Activated B cell treated with CpG ODN at 0.5 μM for 24 hours (primary cell): ENCODE data around the gene C16orf78. TPM values are rescaled to one million over a fixed set of nuclear protein-coding genes. Genes with fewer than 3 reads are reported as not detected.
"Not testable (repeated sequence)": the region's sequence is repeated elsewhere in the genome, so short reads cannot be mapped to it uniquely, and the experiment has no call there.

Experiments
- ATAC-seq: fragments of 200-7000 bp; cut with Tn5 transposase; one replicate; pipeline ENCODE4 v1.10.0; 2021; ENCODE audit warnings: low read depth, mild to moderate bottlenecking, moderate library complexity
- CTCF ChIA-PET: fragments of 350-600 bp; sonication (Branson Sonifier 250); formaldehyde crosslinking; loops from one replicate; lab custom pipeline; 2021; ENCODE audit warnings: antibody characterized with exemption; lab: Charles Lee
- POLR2A ChIA-PET: fragments of 350-600 bp; sonication (Branson Sonifier 250); formaldehyde crosslinking; loops from one replicate; lab custom pipeline; 2021; ENCODE audit warnings: antibody characterized with exemption; lab: Charles Lee
- DNase-seq: peaks from one replicate; pipeline ENCODE4 v3.0.0; 2022
- H3K27ac Mint-ChIP-seq: one replicate; pipeline ENCODE4 v1.8.0; 2020; ENCODE audit warnings: mixed read lengths
- H3K27me3 Mint-ChIP-seq: one replicate; pipeline ENCODE4 v1.8.0; 2021; ENCODE audit warnings: mixed read lengths
- H3K36me3 Mint-ChIP-seq: one replicate; pipeline ENCODE4 v1.8.0; 2021; ENCODE audit warnings: low read depth, mixed read lengths
- H3K4me1 Mint-ChIP-seq: one replicate; pipeline ENCODE4 v1.8.0; 2021; ENCODE audit warnings: mixed read lengths
- H3K4me3 Mint-ChIP-seq: one replicate; pipeline ENCODE4 v1.8.0; 2020; ENCODE audit warnings: mild to moderate bottlenecking, mixed read lengths
- H3K9me3 Mint-ChIP-seq: one replicate; pipeline ENCODE4 v1.8.0; 2020; ENCODE audit warnings: mixed read lengths
- intact Hi-C: fragments of 100-400 bp; cut with micrococcal nuclease; formaldehyde crosslinking; loops from one replicate; pipeline ENCODE4 v1.15.1; 2024
- total RNA-seq: library from RNA; stranded (reverse); gene quantifications from 2 replicates; pipeline ENCODE4 v1.2.3, GENCODE V29; 2022
- TF ChIP-seq, protein P1 (sequence below): fragments of 200-600 bp; IDR thresholded peaks from one replicate; pipeline ENCODE4 v1.8.0; 2022; ENCODE audit warnings: antibody characterized with exemption, mild to moderate bottlenecking

Gene C16orf78
- total RNA-seq, 1 donor from 2014 or later = not detected

DNA sequence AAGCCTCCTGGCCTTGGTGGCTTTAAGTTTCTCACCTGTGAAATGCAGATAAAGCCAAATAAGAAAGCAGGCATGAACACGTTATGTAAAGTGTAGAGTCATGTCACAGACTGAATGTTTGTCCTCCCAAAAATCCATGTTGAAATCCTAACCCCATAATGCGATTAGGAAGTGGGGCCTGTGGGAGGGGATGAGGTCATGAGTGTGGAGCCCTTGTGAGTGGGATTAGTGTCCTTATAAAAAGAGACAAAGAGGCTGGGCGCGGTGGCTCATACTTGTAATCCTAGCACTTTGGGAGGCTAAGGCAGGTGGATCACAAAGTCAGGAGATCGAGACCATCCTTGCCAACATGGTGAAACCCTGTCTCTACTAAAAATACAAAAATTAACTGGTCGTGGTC is 19.5 kb upstream of the C16orf78 start:
- Mint-ChIP-seq H3K4me3 (no peak overlapping the region), H3K9me3 (no peaks in the 10 kb centered on the region), H3K36me3 (no peaks in the 10 kb centered on the region), H3K27me3 (peaks cover 19% of the 10 kb centered on the region), H3K27ac (no peak overlapping the region), H3K4me1 (no peaks in the 10 kb centered on the region)
- ChIA-PET CTCF (no interaction called here), POLR2A (no interaction called here)
- ATAC-seq (no peak), DNase-seq (no peak)
- TF ChIP-seq, protein P1, sequence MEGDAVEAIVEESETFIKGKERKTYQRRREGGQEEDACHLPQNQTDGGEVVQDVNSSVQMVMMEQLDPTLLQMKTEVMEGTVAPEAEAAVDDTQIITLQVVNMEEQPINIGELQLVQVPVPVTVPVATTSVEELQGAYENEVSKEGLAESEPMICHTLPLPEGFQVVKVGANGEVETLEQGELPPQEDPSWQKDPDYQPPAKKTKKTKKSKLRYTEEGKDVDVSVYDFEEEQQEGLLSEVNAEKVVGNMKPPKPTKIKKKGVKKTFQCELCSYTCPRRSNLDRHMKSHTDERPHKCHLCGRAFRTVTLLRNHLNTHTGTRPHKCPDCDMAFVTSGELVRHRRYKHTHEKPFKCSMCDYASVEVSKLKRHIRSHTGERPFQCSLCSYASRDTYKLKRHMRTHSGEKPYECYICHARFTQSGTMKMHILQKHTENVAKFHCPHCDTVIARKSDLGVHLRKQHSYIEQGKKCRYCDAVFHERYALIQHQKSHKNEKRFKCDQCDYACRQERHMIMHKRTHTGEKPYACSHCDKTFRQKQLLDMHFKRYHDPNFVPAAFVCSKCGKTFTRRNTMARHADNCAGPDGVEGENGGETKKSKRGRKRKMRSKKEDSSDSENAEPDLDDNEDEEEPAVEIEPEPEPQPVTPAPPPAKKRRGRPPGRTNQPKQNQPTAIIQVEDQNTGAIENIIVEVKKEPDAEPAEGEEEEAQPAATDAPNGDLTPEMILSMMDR = no peak
- intact Hi-C loops = no loop called here

DNA sequence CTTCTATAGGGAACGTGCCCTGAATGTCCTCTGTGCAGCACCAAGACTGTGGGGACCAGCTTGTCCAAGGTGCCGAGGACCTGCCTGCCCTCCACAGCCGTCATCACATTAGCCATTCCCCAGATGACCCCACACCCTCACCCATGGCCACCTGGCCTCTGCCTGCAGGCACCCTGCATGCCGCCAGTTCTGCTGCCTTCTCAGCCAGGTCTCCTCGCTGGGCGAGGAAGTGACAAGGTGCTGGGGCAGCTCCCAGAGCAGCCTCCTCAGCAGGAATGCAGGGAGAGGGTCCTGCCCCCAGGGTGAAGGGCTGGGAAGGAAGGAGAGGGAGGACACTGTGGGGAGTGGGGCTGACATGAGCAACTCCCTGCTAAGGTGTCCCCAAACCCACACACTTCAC is 18.6 kb upstream of the C16orf78 start:
- H3K4me1 Mint-ChIP-seq = no peaks in the 10 kb centered on the region
- H3K4me3 Mint-ChIP-seq = no peak overlapping the region
- H3K27ac Mint-ChIP-seq = no peak overlapping the region
- TF ChIP-seq, protein P1 = no peak
- no peaks in the 10 kb centered on the region for H3K9me3 Mint-ChIP-seq
- ChIA-PET POLR2A (no interaction called here), CTCF (no interaction called here)
- DNase-seq = no peak
- intact Hi-C loops = no loop called here
- peaks cover 19% of the 10 kb centered on the region for H3K27me3 Mint-ChIP-seq
- ATAC-seq = no peak
- H3K36me3 Mint-ChIP-seq = no peaks in the 10 kb centered on the region

DNA sequence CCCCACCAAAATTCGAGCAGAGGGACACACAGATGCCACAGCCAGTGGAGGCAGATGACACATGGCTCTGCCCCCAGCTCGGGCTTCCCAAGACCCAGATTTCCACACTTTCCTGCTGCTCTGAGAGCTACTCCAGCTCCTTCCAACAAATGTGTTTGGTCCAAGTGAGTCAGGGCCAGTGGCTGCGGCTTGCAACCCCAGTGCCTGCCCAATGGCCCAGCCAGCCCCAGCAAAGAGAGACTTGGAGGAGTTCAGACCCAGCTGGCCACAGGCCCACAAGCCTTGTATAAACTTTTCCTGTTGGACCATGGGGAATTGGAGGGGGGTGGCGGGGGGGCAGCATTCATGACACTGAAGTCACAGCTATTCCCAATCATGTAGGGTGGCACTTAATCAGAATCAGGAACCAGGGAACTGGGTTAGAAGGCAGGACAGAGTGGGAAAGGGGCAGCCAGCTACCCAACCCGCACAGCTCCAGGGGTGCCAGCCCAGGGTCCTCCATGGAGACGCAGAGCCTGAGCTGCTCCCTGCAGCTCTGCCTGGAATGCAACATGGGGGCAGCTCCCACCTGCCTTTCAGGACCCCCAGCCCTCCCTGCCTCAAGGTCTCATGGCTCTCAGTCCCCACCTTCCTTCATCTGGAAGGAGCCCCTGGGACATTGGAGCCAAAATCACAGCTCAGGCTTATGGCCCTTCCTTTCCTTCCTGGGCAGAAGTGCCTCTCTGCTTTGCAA is 17.5 kb upstream of the C16orf78 start:
- DNase-seq (no peak), ATAC-seq (no peak)
- Mint-ChIP-seq H3K4me3 (no peak overlapping the region), H3K27me3 (peaks cover 10% of the 10 kb centered on the region), H3K36me3 (no peaks in the 10 kb centered on the region), H3K9me3 (no peaks in the 10 kb centered on the region), H3K4me1 (no peaks in the 10 kb centered on the region), H3K27ac (no peak overlapping the region)
- TF ChIP-seq, protein P1 = no peak
- intact Hi-C loops = no loop called here
- ChIA-PET POLR2A (no interaction called here), CTCF (no interaction called here)

DNA sequence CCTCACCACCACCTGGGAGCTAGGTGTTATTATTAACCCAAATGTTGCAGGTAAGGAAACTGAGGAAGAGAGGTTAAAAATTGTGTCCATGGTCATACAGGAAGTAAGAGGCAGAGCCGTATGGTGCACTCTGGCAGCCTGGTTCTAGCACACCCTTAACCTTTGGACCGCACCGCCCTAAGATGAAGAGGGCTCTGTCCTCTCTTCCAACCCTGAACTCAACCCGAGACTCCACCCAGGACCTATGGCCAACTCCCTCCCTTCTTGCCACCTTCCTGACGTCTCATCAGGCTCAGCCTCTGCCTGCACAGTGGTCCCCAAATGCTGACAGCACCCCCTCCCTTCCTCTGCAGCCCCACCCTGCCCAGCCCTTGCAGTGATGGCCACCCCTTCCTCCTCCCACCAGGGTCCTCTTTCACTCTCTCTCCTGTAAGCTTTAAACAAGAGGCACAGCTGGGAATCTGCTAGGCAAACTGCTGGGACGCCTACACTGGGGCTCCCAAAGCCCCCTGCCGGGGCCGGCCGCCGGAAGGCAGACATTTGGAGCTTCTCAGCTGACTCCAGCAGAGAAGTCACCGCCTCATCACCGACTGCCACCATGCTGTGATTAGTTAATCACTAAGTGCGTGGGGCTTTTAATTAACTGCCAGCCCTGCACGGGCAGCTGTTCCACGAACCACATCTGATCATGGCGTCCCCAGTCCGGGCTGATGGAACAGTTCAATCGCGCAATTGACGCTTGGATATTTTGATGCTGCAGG is 16.7 kb upstream of the C16orf78 start:
- ChIA-PET POLR2A (no interaction called here), CTCF (no interaction called here)
- no peaks in the 10 kb centered on the region for H3K4me1 Mint-ChIP-seq
- intact Hi-C loops = no loop called here
- peaks cover 10% of the 10 kb centered on the region for H3K27me3 Mint-ChIP-seq
- no peak overlapping the region for H3K4me3 Mint-ChIP-seq
- no peaks in the 10 kb centered on the region for H3K9me3 Mint-ChIP-seq
- TF ChIP-seq, protein P1 = no peak
- no peak overlapping the region for H3K27ac Mint-ChIP-seq
- ATAC-seq = no peak
- no peak for DNase-seq
- no peaks in the 10 kb centered on the region for H3K36me3 Mint-ChIP-seq

DNA sequence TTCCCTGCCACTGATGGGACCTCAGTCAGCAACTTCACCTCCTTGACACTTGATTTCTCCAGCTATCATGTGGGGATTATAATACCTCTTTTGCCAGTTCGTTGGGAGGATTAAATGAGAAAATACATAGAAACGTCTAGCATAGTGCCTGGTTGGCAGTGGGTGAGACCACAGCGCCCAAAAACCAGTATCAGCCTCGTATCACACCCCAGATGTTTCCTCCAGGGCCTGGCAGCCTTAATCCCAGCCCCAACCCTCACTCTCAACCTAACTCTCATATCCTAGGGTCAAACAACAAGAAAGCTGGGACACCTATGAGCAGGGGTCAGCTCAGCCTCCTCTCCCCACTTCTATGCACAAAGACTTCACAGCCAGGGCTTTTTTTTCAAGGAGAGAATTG is 14.0 kb upstream of the C16orf78 start:
- TF ChIP-seq, protein P1 = no peak
- no peaks in the 10 kb centered on the region for H3K4me1 Mint-ChIP-seq
- no peaks in the 10 kb centered on the region for H3K9me3 Mint-ChIP-seq
- DNase-seq (no peak), ATAC-seq (no peak)
- H3K36me3 Mint-ChIP-seq = no peaks in the 10 kb centered on the region
- H3K27me3 Mint-ChIP-seq = peaks cover 10% of the 10 kb centered on the region
- ChIA-PET CTCF (no interaction called here), POLR2A (no interaction called here)
- intact Hi-C loops = no loop called here
- no peak overlapping the region for H3K27ac Mint-ChIP-seq
- H3K4me3 Mint-ChIP-seq = no peak overlapping the region

DNA sequence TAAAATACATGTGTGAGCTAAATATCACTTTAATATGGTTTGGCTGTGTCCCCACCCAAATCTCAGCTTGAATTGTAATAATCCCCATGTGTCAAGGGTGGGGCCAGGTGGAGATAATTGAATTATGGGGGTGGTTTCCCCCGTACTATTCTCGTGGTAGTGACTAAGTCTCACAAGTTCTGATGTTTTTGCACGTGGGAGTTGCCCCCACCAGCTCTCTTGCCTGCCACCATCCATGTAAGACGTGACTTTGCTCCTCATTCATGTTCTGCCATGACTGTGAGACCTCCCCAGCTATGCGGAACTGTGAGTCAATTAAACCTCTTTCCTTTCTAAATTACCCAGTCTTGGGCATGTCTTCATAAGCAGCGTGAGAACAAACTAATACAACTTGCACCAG is 11.9 kb upstream of the C16orf78 start:
- peaks cover 12% of the 10 kb centered on the region for H3K4me1 Mint-ChIP-seq
- intact Hi-C loops, CTCF ChIA-PET, H3K36me3 Mint-ChIP-seq, H3K27me3 Mint-ChIP-seq, H3K27ac Mint-ChIP-seq, H3K9me3 Mint-ChIP-seq, DNase-seq, POLR2A ChIA-PET, H3K4me3 Mint-ChIP-seq, ATAC-seq: not testable (repeated sequence)
